Measurements from ENCODE around the gene MSH3. TPM values are rescaled to one million over a fixed set of nuclear protein-coding genes. Genes with fewer than 3 reads are reported as not detected.
"Not testable (repeated sequence)": the region's sequence is repeated elsewhere in the genome, so short reads cannot be mapped to it uniquely, and the experiment has no call there.

MSH3 gene
- total RNA-seq, 1 experiment from 2014 or later, result 2.9 TPM

DNA sequence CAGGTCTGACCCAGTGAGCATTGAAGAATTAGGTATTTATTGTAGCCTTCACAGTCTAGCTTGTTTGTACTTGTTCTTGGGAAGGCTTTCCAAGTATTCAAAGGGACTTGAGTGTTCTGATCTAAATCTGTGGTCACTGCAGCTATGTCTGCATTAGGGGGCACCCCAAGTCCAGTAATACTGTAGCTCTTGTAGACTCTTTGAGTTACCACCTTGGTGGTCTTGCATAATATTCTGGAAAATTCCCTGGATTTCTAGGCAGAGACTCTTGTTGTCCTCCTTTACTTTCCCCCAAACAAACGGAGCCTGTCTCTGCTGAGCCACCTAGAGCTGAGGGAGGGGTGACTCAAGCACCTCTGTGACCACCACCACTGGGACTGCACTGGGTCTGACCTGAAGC lies 149.9 kb downstream of the MSH3 start:
- in situ Hi-C loops (cut with HindIII; ENCODE audit: low pct_unique_long_range_greater_than_20kb, low sequenced_read_pairs), result no loop called here
- DNase-seq (ENCODE audit: low read depth), result no peak

GRCh38 chr5:80805038-80805437 lies 150.6 kb downstream of the MSH3 start:
- in situ Hi-C loops (cut with HindIII; ENCODE audit: low pct_unique_long_range_greater_than_20kb, low sequenced_read_pairs), result no loop called here
- DNase-seq (ENCODE audit: low read depth), result no peak

GRCh38 chr5:80806929-80807328 lies 152.5 kb downstream of the MSH3 start:
- DNase-seq (ENCODE audit: low read depth), result no peak
- in situ Hi-C loops (cut with HindIII; ENCODE audit: low pct_unique_long_range_greater_than_20kb, low sequenced_read_pairs), result no loop called here

- DNase-seq (ENCODE audit: low read depth), result no peak
- in situ Hi-C loops (cut with HindIII; ENCODE audit: low pct_unique_long_range_greater_than_20kb, low sequenced_read_pairs), result no loop called here
These were observed 155.0 kb downstream of the MSH3 start for GRCh38 chr5:80809451-80809850.

GRCh38 chr5:80810425-80810824 lies 156.0 kb downstream of the MSH3 start:
- DNase-seq (ENCODE audit: low read depth), result no peak
- in situ Hi-C loops (cut with HindIII; ENCODE audit: low pct_unique_long_range_greater_than_20kb, low sequenced_read_pairs), result no loop called here

DNA sequence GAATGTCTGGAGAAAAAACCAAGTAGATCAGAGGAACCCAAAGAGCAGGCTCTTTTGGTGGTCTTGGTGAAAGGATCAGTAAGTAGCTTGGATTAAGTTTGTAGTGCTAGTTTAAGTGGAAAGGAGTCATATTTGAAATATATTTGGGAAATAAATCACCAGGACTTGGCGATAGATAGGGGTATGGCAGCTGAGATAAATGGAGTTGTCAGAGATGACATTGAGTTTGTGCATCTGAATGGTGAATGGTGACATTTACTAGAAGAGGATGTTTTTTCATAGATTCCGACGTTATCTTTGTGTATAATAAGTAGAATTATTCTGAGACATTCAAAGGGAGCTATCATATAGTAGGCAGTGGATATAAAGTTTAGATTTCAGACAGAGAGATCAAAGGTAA lies 162.1 kb downstream of the MSH3 start:
- DNase-seq (ENCODE audit: low read depth), result no peak
- in situ Hi-C loops (cut with HindIII; ENCODE audit: low pct_unique_long_range_greater_than_20kb, low sequenced_read_pairs), result no loop called here

GRCh38 chr5:80820685-80821084 lies 166.2 kb downstream of the MSH3 start:
- in situ Hi-C loops (cut with HindIII; ENCODE audit: low pct_unique_long_range_greater_than_20kb, low sequenced_read_pairs), result no loop called here
- no peak for DNase-seq (ENCODE audit: low read depth)

DNA sequence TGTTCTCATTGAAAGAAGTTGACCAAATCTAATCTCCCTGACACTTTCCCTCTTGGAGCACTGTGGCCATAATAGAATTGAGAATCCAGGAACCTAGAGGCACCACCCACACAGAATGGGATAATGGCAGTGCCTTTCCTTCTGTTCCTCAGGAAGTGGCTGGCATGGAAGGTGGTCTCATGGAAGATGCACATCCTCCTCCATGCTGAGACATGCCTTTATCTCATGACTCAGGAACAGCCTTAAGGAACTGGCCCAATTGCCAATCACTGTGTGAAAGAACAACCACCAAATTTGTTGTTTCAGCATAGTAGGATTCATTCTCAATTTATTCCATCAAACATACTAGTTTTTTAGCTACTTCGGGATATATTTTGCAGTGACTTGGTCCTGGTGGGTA lies 168.2 kb downstream of the MSH3 start:
- in situ Hi-C loops (cut with HindIII; ENCODE audit: low pct_unique_long_range_greater_than_20kb, low sequenced_read_pairs), result no loop called here

GRCh38 chr5:80824159-80824558 lies 169.7 kb downstream of the MSH3 start:
- DNase-seq (ENCODE audit: low read depth); in situ Hi-C loops (cut with HindIII; ENCODE audit: low pct_unique_long_range_greater_than_20kb, low sequenced_read_pairs): not testable (repeated sequence)

More for the DNA sequence above, 168.2 kb downstream of the MSH3 start:
- no peak for DNase-seq (ENCODE audit: low read depth)

GRCh38 chr5:80825786-80826460 lies 171.5 kb downstream of the MSH3 start:
- in situ Hi-C loops (cut with HindIII; ENCODE audit: low pct_unique_long_range_greater_than_20kb, low sequenced_read_pairs), result no loop called here
- no peak for DNase-seq (ENCODE audit: low read depth)

DNA sequence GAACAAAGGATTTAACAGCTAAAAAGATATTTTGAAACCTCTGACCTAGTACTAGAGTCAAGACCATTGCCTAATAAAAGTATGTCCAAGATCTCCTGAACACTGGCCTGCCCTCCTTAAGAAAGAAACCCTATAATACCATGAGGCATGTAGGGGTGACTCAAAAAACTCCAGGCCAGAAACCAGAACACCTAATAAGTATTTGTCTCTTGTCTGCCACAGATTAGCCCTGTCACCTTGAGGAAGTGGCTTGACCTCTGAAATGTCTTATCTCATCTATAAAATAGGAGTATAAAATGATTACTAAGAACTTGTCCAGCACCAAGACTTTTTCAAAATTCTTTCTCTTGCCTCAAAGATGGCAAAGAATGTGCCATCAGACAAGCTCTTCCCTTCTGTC lies 180.3 kb downstream of the MSH3 start:
- in situ Hi-C loops (cut with HindIII; ENCODE audit: low pct_unique_long_range_greater_than_20kb, low sequenced_read_pairs), result no loop called here
- DNase-seq (ENCODE audit: low read depth), result no peak

- in situ Hi-C loops (cut with HindIII; ENCODE audit: low pct_unique_long_range_greater_than_20kb, low sequenced_read_pairs), result no loop called here
- DNase-seq (ENCODE audit: low read depth), result no peak
These were observed 180.7 kb downstream of the MSH3 start for GRCh38 chr5:80835128-80835527.

DNA sequence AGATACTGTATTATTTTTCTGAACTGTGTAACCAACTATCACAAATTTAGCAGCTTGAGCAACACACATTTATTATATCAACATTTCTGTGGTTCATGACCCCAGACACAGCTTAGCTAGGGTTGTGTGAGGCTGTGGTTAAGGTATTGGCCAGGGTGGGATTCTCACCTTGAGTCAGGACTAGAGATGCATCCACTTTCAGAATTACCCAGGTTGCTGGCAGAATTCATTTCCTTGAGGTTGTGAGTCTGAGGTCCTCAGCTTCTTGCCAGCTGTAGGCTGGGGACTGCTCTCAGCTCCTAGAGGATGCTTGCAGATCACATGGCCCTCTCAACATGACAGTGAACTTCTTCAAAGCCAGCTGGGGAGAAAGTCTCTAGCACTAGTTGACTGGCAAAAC lies 183.2 kb downstream of the MSH3 start:
- DNase-seq (ENCODE audit: low read depth), result no peak
- in situ Hi-C loops (cut with HindIII; ENCODE audit: low pct_unique_long_range_greater_than_20kb, low sequenced_read_pairs), result no loop called here

DNA sequence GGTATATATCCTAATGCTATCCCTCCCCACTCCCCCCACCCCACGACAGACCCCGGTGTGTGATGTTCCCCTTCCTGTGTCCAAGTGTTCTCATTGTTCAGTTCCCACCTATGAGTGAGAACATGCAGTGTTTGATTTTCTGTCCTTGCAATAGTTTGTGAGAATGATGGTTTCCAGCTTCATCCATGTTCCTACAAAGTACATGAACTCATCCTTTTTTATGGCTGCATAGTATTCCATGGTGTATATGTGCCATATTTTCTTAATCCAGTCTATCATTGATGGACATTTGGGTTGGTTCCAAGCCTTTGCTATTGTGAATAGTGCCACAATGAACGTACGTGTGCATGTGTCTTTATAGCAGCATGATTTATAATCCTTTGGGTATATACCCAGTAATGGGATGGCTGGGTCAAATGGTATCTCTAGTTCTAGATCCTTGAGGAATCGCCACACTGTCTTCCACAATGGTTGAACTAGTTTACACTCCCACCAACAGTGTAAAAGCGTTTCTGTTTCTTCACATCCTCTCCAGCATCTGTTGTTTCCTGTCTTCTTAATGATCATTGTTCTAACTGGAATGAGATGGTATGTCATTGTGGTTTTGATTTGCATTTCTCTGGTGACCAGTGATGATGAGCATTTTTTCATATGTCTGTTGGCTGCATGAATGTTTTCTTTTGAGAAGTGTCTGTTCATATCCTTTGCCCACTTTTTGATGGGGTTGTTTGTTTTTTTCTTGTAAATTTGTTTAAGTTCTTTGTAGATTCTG lies 186.8 kb downstream of the MSH3 start:
- DNase-seq (ENCODE audit: low read depth); in situ Hi-C loops (cut with HindIII; ENCODE audit: low pct_unique_long_range_greater_than_20kb, low sequenced_read_pairs): not testable (repeated sequence)

- in situ Hi-C loops (cut with HindIII; ENCODE audit: low pct_unique_long_range_greater_than_20kb, low sequenced_read_pairs); DNase-seq (ENCODE audit: low read depth): not testable (repeated sequence)
These were observed 192.0 kb downstream of the MSH3 start for GRCh38 chr5:80846422-80846821.

- in situ Hi-C loops (cut with HindIII; ENCODE audit: low pct_unique_long_range_greater_than_20kb, low sequenced_read_pairs); DNase-seq (ENCODE audit: low read depth): not testable (repeated sequence)
These were observed 195.7 kb downstream of the MSH3 start for GRCh38 chr5:80850168-80850567.

- DNase-seq (ENCODE audit: low read depth), result no peak
- in situ Hi-C loops (cut with HindIII; ENCODE audit: low pct_unique_long_range_greater_than_20kb, low sequenced_read_pairs), result no loop called here
These were observed 198.1 kb downstream of the MSH3 start for GRCh38 chr5:80852331-80853245.

GRCh38 chr5:80853413-80853812 lies 199.0 kb downstream of the MSH3 start:
- in situ Hi-C loops (cut with HindIII; ENCODE audit: low pct_unique_long_range_greater_than_20kb, low sequenced_read_pairs), result no loop called here
- DNase-seq (ENCODE audit: low read depth), result no peak

- in situ Hi-C loops (cut with HindIII; ENCODE audit: low pct_unique_long_range_greater_than_20kb, low sequenced_read_pairs), result no loop called here
- no peak for DNase-seq (ENCODE audit: low read depth)
These were observed 200.1 kb downstream of the MSH3 start for GRCh38 chr5:80854583-80854982.
